Embryonic facial prominence (tissue), 1 donor: ENCODE data around the gene TIMP1.

Experiments used
- DNase-seq: peaks from one replicate; pipeline ENCODE4 v3.0.0-alpha.2; 2016; ENCODE audit errors: extremely low spot score

TIMP1 gene

DNA sequence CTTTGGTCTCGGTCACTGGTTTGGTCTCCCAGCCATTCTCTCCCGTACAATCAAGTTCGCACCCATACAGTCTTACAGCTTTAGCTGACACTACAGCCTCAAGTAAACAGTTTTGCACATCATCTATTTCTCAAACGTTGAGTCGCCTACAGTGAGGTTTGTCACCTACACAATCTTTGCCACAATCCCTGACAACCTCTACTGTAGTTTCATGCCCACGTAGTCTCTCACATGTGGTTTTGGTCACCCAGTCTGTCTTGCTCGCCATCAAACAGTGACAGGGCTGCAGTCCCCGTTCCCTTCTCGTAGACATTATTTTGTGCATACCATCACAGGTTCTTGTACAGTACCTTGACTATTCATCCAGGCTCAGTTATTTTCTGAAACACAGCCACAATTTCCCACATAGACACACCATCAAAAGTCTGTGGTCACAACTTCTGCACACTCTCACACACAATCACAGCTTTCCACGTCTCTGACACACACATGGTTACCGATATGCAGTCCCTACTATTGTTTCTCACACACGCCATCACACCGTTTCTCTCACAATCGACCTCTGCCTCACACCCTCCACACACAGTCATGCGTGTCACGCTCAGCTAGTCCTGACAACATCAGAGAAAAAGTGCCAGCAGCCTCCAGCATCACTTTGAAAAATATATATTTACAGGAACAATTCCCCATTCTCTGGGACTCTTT is 52.8 kb downstream of the TIMP1 start:
- no peak for DNase-seq
